HG03280 (cell line): ENCODE measurements around the gene MPIG6B.
A peak's percentile ranks its signal among the peaks of the same experiment; 100 is the strongest.

ENCODE experiments used
- ATAC-seq: cut with Tn5 transposase; IDR thresholded peaks from one replicate; pipeline ENCODE4 v1.9.1; 2021; ENCODE audit warnings: mild to moderate bottlenecking, moderate library complexity; ENCODE audit not compliant: unreplicated experiment

The MPIG6B gene

DNA sequence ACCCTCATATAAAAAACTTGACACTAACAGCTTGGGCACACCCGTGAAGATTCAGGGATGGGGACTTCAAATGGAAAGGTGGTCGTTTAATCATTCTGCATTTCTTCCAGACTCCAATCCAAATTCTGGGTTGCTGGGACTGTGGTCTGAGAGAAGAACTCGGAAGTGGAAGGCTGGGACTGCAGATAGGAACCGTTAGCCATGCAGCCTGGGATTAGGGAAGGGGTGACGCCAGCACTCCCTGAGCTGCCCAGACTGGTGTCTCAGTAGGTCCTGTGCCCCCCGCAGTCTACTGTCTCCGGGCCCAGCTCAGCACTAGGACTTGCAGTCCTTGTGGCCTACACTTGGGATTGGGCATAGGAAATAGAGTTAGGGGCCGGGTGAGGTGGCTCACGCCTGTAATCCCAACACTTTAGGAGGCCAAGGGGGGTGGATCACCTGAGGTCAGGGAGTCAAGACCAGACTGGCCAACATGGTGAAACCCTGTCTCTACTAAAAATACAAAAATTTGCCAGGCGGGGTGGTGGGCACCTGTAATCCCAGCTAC is 13.7 kb downstream of the MPIG6B start:
- no peak for ATAC-seq

DNA sequence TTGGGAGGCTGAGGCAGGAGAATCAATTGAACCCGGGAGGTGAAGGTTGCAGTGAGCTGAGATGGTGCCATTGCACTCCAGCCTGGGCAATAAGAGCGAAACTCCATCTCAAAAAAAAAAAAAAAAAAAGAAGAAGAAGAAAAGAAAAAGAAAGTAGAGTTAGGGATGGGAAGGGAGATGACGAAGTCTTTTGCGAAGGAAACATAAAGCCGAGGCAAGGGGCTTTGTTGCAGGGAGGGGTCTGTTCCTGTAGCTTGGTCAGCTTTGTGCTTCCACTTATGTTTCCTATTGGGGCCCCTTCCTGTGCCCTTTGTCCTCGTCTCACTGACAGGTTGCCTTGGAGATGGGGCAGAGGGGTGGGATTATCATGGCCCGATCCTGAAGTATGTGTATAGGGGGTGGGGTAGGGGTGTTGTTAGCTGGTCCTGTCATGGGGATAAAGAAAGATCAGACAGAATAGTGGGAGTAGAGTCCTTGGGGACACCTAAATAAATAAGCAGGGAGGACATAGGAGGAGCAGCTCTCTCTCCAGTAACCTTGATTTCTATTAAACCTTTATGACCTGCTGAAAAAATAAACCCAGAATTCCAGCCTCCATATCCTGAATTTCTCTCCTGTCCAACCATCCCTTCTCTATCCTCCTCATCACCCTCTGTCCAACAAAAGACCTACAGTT is 14.3 kb downstream of the MPIG6B start:
- ATAC-seq: no peak

GRCh38 chr6:31737991-31738979 is 15.1 kb downstream of the MPIG6B start:
- ATAC-seq: no peak

GRCh38 chr6:31739639-31740396 is 16.6 kb downstream of the MPIG6B start, which contains the start of gene MSH5:
Gene MSH5 (plus strand): TSS chr6:31740005. CDS start chr6:31740467, 462 bp downstream.
- ATAC-seq: peak; percentile 83

DNA sequence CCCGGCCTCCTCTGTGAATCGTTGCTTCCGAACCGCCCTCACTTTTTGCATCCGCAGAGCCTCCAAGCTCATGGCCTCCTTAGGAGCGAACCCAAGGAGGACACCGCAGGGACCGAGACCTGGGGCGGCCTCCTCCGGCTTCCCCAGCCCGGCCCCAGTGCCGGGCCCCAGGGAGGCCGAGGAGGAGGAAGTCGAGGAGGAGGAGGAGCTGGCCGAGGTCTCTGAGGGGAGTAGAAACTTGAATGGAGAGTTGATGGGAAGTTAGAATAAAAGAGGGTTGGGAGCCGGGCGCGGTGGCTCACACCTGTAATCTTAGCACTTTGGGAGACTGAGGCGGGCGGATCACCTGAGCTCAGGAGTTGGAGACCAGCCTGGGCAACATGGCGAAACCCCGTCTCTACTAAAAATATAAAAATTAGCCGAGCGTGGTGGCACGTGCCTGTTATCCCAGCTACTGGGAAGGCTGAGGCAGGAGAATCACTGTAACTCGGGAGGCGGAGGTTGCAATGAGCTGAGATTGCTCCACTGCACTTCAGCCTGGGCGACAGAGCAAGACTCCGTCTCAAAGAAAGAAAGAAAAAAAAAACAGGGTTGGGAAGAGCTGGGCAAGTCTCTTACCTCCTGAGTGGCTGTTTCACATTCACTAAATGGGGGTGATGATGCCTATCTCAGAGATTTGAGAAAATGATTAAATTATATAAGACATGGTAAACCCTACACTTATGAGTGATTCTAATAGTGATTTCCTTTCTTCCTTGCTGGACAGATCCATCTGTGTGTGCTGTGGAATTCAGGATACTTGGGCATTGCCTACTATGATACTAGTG is 17.4 kb downstream of the MPIG6B start:
- ATAC-seq: no peak

- no peak for ATAC-seq
These were observed 18.6 kb downstream of the MPIG6B start for GRCh38 chr6:31741815-31742214.

DNA sequence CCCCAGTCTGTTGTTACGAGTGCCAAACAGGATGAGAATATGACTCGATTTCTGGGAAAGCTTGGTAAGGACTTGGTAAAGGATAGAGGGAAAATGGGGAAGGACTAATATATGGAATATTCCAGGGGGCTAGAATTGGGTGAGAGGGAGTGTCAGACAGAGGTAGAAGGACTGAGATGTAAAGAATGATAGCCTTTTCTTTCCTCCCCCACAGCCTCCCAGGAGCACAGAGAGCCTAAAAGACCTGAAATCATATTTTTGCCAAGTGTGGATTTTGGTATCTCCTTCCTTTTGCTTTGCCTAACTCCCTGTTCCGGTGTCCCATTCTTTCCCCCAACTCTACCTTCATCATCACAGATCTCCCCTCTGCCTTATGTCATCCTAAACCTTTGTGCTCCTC is 19.7 kb downstream of the MPIG6B start:
- no peak for ATAC-seq

DNA sequence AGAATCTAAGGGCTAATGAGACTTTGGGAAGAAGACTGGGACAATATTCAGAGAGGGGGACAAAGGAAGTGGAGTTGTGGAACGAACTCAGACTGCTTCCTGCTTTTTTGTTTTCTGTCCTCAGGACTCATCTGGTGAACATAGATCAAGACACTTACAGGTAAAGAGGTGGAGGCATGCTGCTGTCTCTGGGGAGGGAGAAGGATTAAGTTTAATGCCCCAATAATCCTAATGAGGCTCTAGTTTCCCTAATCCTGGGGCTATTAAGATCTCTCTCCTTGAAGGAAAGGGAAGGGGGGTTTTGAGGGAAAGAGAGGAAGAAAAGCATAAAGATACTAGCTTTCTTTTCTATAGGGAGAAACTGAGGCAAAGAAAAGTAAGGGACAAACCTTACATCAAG is 21.2 kb downstream of the MPIG6B start:
- no peak for ATAC-seq

DNA sequence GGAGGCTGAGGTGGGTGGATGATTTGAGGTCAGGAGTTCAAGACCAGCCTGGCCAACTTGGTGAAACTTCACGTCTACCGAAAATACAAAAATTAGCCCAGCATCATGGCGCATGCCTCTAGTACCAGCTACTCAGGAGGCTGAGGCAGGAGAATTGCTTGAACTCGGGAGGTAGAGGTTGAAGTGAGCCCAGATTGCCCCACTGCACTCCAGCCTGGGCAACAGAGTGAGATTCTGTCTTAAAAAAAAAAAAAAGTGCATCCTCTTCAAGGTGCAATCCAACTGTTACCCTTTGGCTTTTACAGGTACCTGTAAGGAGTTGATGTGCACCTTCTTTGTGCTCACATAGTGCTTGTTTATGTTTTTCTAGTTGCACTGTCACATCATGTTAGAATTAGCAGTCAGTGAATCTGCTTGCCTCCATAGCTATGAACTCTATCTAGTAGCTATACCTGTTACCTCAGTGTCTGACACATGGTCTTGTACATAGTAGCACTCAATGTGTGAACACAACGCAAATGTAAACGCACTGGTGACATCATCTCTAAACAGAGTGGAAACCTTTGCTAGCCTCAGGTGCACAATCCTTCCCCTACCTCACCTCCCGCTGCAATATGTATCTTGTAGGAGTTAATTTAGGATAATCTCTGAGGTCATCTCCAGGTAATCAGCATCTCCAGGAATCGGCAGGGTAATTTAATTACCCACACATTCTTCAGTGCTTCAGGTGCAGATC is 26.3 kb downstream of the MPIG6B start:
- no peak for ATAC-seq

DNA sequence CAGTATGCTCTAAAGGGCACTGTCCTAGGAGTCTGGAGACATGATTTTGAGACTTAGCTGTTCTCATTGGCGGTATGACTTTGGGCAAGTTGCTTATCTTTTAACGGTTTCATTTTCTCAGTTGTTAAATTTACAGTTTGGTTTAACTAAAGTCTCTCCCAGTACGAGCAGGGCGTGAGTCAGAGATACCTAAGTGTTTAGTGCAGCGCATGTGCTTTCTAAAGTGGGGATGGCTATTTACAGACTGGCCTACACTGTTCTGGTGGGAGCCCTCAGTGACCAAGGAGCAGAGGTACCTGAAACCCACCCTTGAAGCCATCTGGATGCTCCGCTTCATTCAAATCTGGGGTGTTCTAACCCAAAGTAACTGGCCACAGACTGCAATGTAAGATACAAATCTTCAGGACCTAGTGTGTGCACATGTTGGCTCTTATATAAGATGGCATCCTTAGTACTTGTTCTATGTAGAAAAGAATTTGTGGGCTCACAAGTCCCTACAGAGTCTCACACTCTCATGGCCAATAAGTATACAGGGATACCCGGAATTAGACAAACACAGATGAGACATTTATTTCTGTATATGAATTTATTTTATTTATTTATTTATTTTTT is 27.3 kb downstream of the MPIG6B start:
- ATAC-seq: no peak

- no peak for ATAC-seq
These were observed 29.7 kb downstream of the MPIG6B start for GRCh38 chr6:31752739-31753319.

- no peak for ATAC-seq
These were observed 35.1 kb downstream of the MPIG6B start for GRCh38 chr6:31758281-31758680.

- no peak for ATAC-seq
These were observed 37.6 kb downstream of the MPIG6B start for GRCh38 chr6:31760790-31761189.

DNA sequence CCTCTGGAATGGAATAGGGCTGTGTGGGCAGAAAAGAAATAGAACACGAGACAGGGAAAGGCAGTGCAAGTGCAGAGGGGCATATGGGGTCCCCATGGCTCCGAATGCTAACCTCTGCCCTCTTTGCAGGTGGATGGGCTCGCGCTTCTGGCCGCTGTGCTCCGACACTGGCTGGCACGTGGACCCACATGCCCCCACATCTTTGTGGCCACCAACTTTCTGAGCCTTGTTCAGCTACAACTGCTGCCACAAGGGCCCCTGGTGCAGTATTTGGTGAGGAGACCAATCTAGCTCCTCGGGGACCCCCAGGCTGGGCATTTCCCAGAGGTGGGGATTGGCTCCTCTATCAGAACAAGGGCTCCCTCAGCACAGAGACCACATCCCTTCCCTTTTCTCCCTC is 38.2 kb downstream of the MPIG6B start:
- no peak for ATAC-seq

DNA sequence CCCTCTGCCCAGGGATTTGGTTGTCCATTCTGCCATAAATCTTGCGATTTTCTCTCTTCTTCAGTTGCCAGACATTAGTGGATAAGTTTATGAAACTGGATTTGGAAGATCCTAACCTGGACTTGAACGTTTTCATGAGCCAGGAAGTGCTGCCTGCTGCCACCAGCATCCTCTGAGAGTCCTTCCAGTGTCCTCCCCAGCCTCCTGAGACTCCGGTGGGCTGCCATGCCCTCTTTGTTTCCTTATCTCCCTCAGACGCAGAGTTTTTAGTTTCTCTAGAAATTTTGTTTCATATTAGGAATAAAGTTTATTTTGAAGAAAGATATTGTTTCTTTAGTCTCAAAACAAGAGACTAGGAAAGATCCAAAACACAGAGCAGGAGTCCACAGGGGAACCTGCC is 39.2 kb downstream of the MPIG6B start, which contains the start of gene SAPCD1:
SAPCD1 (plus strand) TSS at position 301 of the 400 bp plus-strand sequence. CDS start 399 bp downstream, outside the sequence.
- no peak for ATAC-seq

- ATAC-seq: no peak
These were observed 39.9 kb downstream of the MPIG6B start for GRCh38 chr6:31762878-31763618.

GRCh38 chr6:31763619-31763940 is 40.4 kb downstream of the MPIG6B start:
- no peak for ATAC-seq

GRCh38 chr6:31764198-31764597 is 41.0 kb downstream of the MPIG6B start:
- ATAC-seq: no peak
